Osteocyte (in vitro differentiated cells): ENCODE measurements around the gene TRMT61A. TPM values are rescaled to one million over a fixed set of nuclear protein-coding genes. Genes with fewer than 3 reads are reported as not detected.

Experiments
- DNase-seq: peaks from one replicate; pipeline ENCODE4 v3.0.0; 2021; ENCODE audit warnings: mixed read lengths; ENCODE audit not compliant: unreplicated experiment; ENCODE audit errors: extremely low spot score
- H3K27ac Mint-ChIP-seq: one replicate; pipeline ENCODE4 v1.8.0; 2021; ENCODE audit warnings: mild to moderate bottlenecking, mixed read lengths; ENCODE audit not compliant: unreplicated experiment
- H3K27me3 Mint-ChIP-seq: one replicate; pipeline ENCODE4 v1.8.0; 2021; ENCODE audit warnings: mixed read lengths; ENCODE audit not compliant: unreplicated experiment
- H3K36me3 Mint-ChIP-seq: one replicate; pipeline ENCODE4 v1.8.0; 2021; ENCODE audit warnings: mixed read lengths; ENCODE audit not compliant: unreplicated experiment
- H3K4me1 Mint-ChIP-seq: one replicate; pipeline ENCODE4 v1.8.0; 2021; ENCODE audit warnings: mixed read lengths; ENCODE audit not compliant: unreplicated experiment
- H3K4me3 Mint-ChIP-seq: one replicate; pipeline ENCODE4 v1.8.0; 2021; ENCODE audit warnings: mild to moderate bottlenecking, moderate library complexity, mixed read lengths; ENCODE audit not compliant: unreplicated experiment
- H3K9me3 Mint-ChIP-seq: one replicate; pipeline ENCODE4 v1.8.0; 2021; ENCODE audit warnings: mixed read lengths; ENCODE audit not compliant: unreplicated experiment
- CTCF ChIP-seq: fragments of 200-600 bp; sonication (generic); IDR thresholded peaks from 2 replicates; pipeline ENCODE4 v1.5.0; 2021; ENCODE audit warnings: antibody characterized with exemption, mild to moderate bottlenecking, moderate library complexity
- total RNA-seq: library from RNA; stranded (reverse); gene quantifications from 2 replicates; pipeline ENCODE4 v1.2.1, GENCODE V29; 2021

TRMT61A gene
- total RNA-seq, 1 donor from 2014 or later: 11.5 TPM

GRCh38 chr14:103501921-103502669 lies 26.9 kb upstream of the TRMT61A start:
- H3K4me3 Mint-ChIP-seq: no peak overlapping the region
- peaks cover 19% of the 10 kb centered on the region for H3K4me1 Mint-ChIP-seq
- H3K9me3 Mint-ChIP-seq: no peaks in the 10 kb centered on the region
- peaks cover 39% of the 10 kb centered on the region for H3K36me3 Mint-ChIP-seq
- TF ChIP-seq CTCF: no peak
- H3K27me3 Mint-ChIP-seq: no peaks in the 10 kb centered on the region
- DNase-seq: no peak
- H3K27ac Mint-ChIP-seq: no peak overlapping the region

GRCh38 chr14:103502877-103503276 lies 26.1 kb upstream of the TRMT61A start:
- Mint-ChIP-seq H3K36me3 (peaks cover 35% of the 10 kb centered on the region), H3K27me3 (no peaks in the 10 kb centered on the region), H3K4me1 (peaks cover 19% of the 10 kb centered on the region)

DNA sequence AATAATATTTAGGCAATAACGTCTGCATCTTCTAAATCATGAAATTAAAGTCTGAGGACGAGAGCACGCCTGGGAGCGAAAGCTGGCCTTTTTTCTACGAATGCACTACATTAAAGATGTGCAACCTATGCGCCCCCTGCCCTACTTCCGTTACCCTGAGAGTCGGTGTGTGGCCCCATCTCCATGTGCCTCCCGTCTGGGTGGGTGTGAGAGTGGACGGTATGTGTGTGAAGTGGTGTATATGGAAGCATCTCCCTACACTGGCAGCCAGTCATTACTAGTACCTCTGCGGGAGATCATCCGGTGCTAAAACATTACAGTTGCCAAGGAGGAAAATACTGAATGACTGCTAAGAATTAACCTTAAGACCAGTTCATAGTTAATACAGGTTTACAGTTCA lies 25.7 kb upstream of the TRMT61A start:
- DNase-seq: no peak
- Mint-ChIP-seq H3K9me3 (no peaks in the 10 kb centered on the region), H3K27me3 (no peaks in the 10 kb centered on the region), H3K4me3 (no peak overlapping the region), H3K36me3 (peaks cover 32% of the 10 kb centered on the region), H3K27ac (no peak overlapping the region), H3K4me1 (peaks cover 19% of the 10 kb centered on the region)
- TF ChIP-seq CTCF: no peak

More at GRCh38 chr14:103502877-103503276, 26.1 kb upstream of the TRMT61A start:
- no peak for TF ChIP-seq CTCF
- Mint-ChIP-seq H3K9me3 (no peaks in the 10 kb centered on the region), H3K4me3 (no peak overlapping the region), H3K27ac (no peak overlapping the region)
- DNase-seq: no peak

- Mint-ChIP-seq H3K9me3 (no peaks in the 10 kb centered on the region), H3K4me1 (peaks cover 15% of the 10 kb centered on the region), H3K27ac (no peak overlapping the region), H3K36me3 (peaks cover 40% of the 10 kb centered on the region), H3K27me3 (no peaks in the 10 kb centered on the region), H3K4me3 (no peak overlapping the region)
- no peak for TF ChIP-seq CTCF
- DNase-seq: no peak
Measured at GRCh38 chr14:103504991-103505565, 23.9 kb upstream of the TRMT61A start.

DNA sequence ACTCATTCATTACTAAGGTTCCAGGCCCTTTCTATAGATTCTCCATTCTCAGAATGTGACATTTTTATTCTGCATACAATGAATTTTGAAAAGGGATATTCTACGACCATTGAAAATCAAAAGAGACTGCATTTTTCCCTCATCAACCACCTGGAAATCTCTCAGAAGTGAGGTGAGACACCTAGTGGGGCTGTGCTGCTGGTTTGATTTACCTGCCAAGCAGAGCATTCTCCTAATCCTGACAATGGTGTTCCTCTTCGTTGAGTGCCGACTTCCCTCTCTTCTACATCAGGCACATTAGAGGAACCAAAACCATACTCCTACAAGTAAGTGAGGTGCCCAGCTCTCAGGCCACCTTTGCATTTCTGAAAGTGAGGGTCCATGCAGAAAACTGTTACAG lies 21.2 kb upstream of the TRMT61A start:
- H3K27ac Mint-ChIP-seq: no peak overlapping the region

More for the DNA sequence above, 21.2 kb upstream of the TRMT61A start:
- Mint-ChIP-seq H3K36me3 (peaks cover 34% of the 10 kb centered on the region), H3K27me3 (no peaks in the 10 kb centered on the region), H3K4me1 (peaks cover 2% of the 10 kb centered on the region), H3K4me3 (no peak overlapping the region), H3K9me3 (no peaks in the 10 kb centered on the region)
- no peak for TF ChIP-seq CTCF
- no peak for DNase-seq
